ENCODE data around the gene RNF223.

Gene RNF223

GRCh38 chr1:1073743-1074587, at the start of gene RNF223:
Gene RNF223, minus strand, starts transcription at chr1:1074306. Its CDS starts 1,740 bp downstream, at chr1:1072566.
- peak in 1 of 10 donors; percentile 85 for DNase-seq
- intact Hi-C loops (cut with DNase I): no loop called here

- intact Hi-C loops (cut with DNase I): loop anchor here (5.0 to 10.0 kb wide), 2 partner anchors 129 to 252 kb away; partner anchors contain the start of gene AURKAIP1
- DNase-seq: peak in 2 of 10 donors; percentile 56 to 64
Measured at GRCh38 chr1:1122981-1123480, 48.9 kb upstream of the RNF223 start.

GRCh38 chr1:1122078-1122811, 48.1 kb upstream of the RNF223 start:
- peak; percentile 66 to 97 (median 82) for DNase-seq
- intact Hi-C loops (cut with DNase I): loop anchor here (5.0 to 10.0 kb wide), 2 partner anchors 130 to 253 kb away; partner anchors contain the start of gene AURKAIP1

GRCh38 chr1:1121611-1122077, 47.5 kb upstream of the RNF223 start:
- intact Hi-C loops (cut with DNase I): loop anchor here (5.0 to 10.0 kb wide), 2 partner anchors 131 to 253 kb away; partner anchors contain the start of gene AURKAIP1
- DNase-seq: no peak

GRCh38 chr1:1120866-1121591, 46.9 kb upstream of the RNF223 start:
- intact Hi-C loops (cut with DNase I): loop anchor here (5.0 to 10.0 kb wide), 2 partner anchors 131 to 254 kb away; partner anchors contain the start of gene AURKAIP1
- DNase-seq: peak in 3 of 10 donors; percentile 47 to 78 (median 74)

- peak in 3 of 10 donors; percentile 31 to 60 (median 60) for DNase-seq
- intact Hi-C loops (cut with DNase I): loop anchor here (5.0 to 10.0 kb wide), 2 partner anchors 132 to 255 kb away; partner anchors contain the start of gene AURKAIP1
Measured at GRCh38 chr1:1120096-1120495, 46.0 kb upstream of the RNF223 start.

GRCh38 chr1:1119272-1119890, 45.3 kb upstream of the RNF223 start:
- intact Hi-C loops (cut with DNase I): no loop called here
- peak in 4 of 10 donors; percentile 24 to 74 (median 68) for DNase-seq

- DNase-seq: peak in 3 of 10 donors; percentile 31 to 52 (median 46)
- intact Hi-C loops (cut with DNase I): no loop called here
Measured at GRCh38 chr1:1118876-1119220, 44.7 kb upstream of the RNF223 start.

GRCh38 chr1:1118011-1118875, 44.1 kb upstream of the RNF223 start:
- peak in 4 of 10 donors; percentile 16 to 76 (median 66) for DNase-seq
- intact Hi-C loops (cut with DNase I): no loop called here

- DNase-seq: peak in 4 of 10 donors; percentile 23 to 82 (median 69)
- intact Hi-C loops (cut with DNase I): no loop called here
Measured at GRCh38 chr1:1117469-1117831, 43.3 kb upstream of the RNF223 start.

- intact Hi-C loops (cut with DNase I): loop anchor here (1.0 kb wide), 1 partner anchor 115 kb away; the partner anchor contains the start of genes B3GALT6 and SDF4
- peak in 3 of 10 donors; percentile 28 to 85 (median 85) for DNase-seq
Measured at GRCh38 chr1:1116701-1117468, 42.8 kb upstream of the RNF223 start.

- peak; percentile 97 to 100 (median 99) for DNase-seq
- intact Hi-C loops (cut with DNase I): loop anchor here (1.0 kb wide), 1 partner anchor 116 kb away; the partner anchor contains the start of genes B3GALT6 and SDF4
Measured at GRCh38 chr1:1115786-1116700, 41.9 kb upstream of the RNF223 start, which contains the start of gene C1orf159. Gene C1orf159, minus strand, starts transcription at chr1:1116089. Its CDS starts 24,546 bp downstream, at chr1:1091543.

- intact Hi-C loops (cut with DNase I): no loop called here
- DNase-seq: peak in 4 of 10 donors; percentile 14 to 65 (median 54)
Measured at GRCh38 chr1:1115136-1115785, 41.2 kb upstream of the RNF223 start.

- peak in 3 of 10 donors; percentile 38 to 50 (median 49) for DNase-seq
- intact Hi-C loops (cut with DNase I): no loop called here
Measured at GRCh38 chr1:1114431-1114830, 40.3 kb upstream of the RNF223 start.

GRCh38 chr1:1112237-1112985, 38.3 kb upstream of the RNF223 start:
- DNase-seq: peak in 3 of 10 donors; percentile 23 to 67 (median 28)
- intact Hi-C loops (cut with DNase I): no loop called here

Measured in posterior cingulate gyrus (tissue), 11 donors.